ENCODE results near the gene CTSE.

The CTSE gene

DNA sequence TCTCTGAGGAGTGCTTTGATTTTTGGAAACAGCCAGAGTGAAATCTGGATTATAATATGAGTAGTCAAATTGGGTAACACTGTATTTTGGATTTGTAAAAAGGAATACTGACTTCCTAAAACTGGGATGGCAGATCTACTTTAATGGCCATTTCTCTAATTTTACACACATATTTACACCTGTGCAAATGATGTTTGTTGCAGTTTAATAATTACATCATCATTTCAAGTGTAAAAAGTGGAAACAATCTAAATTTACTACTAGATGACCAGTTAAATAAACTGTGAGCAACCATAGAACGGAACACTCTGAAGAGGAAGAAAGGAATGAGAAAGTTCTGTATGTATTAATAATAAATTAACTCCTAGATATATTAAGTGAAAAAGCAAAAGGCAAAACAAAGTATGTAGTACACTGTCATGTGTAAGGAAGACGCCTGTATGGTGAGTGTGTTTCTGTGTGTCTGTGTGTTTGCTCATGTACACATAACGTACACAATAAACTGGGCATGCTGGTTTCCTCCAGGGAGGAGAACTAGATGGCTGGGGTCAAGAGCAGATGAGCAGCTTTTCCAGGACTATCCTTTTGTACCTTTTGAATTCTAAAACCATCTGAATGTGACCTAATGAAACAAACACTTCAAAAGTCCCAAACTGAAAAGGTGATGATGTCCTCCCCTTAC, 26.4 kb upstream of the CTSE start:
- DNase-seq: no peak

DNA sequence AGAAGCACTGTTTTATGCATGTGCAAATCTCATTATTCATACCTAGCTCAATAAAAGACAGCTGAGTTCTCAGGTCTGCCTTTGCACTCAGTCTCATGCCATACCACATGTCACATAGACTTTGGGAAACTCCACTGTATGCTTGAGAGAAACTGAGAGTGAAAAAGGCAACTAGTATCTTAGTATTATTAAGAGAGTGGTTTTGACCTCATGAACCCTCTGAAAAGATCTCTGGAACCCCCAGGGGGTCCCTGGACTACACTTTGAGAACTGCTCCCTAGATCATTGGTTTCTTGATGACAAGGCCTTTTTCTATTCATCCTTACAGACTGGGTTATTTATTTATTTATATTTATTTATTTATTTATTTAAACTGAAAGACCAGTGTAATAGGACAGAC, 25.6 kb upstream of the CTSE start:
- DNase-seq: no peak

DNA sequence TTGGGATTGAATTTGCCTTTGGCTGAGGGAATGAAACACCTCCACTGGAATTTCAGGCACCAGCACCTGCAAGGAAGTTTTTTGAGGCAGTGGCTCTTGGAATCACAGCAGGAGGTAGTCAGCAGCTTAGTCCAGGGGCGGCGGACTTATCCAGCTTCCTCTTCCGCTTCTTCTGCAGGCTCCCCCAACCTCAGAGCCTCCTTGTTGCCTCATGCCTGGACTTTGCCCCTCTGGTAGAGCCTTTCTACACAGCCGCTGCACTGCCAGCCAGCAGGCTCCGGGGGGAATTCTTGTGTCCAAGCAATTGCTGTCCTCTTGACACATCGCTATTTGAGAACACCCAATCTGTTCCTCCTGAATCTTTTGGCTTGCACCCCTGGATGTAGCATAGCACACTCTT, 24.9 kb upstream of the CTSE start:
- no peak for DNase-seq

DNA sequence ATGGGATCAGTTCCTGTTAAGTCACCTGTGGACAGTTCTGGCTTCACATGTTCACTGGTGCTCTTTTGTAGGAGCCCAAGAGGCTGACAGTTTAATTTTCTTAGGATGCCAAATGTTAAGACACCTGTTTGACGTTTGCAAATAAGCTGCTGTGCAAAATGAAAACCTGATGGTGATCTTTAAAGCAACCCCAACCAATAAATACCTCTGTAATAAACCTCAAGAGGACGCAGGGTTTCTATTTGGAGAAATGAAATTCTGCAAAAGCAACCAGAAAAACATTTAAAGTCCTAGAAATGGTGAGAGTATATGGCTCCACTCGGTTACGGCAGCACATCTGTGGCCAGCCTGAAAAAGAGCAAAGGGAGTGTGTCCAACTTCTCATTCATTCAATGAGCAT, 23.6 kb upstream of the CTSE start:
- DNase-seq: no peak

DNA sequence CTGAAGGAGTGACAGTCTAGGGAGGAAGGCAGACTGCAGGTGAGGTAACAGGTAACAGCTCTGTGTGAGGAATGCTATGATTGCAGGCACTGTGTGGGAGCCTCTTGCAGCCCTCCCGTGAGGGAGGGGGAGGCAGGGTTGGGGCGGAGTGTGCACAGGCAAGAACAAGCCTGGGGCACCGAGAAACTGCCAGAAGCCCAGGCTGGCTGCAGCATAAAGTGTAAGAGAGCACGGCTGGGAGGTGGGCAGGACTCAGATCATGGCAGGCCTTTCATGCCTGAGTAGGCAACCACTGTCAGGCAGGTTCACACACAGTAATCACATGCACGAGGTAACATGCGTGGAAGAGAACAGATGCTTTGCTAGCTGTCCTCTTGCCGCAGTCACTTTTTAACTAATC, 17.9 kb upstream of the CTSE start:
- DNase-seq: no peak

DNA sequence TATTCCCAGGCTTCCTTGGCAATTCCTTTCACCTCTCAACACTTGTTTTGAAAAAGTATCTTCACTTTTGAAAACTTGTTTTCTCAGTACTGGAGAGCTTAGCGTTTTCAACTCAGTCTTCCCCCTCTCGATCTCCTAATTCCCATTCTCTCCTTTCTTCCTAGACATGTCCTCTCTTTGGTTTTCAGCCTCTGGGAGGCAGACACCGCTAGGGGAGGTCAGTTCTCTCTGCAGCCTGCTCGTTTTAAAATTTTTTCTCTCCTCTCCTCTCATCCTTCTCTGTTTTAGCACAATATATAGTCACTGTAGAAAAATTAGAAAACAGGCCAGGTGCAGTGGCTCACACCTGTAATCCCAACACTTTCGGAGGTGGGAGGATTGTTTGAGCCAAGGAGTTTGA, 16.6 kb upstream of the CTSE start:
- no peak for DNase-seq

DNA sequence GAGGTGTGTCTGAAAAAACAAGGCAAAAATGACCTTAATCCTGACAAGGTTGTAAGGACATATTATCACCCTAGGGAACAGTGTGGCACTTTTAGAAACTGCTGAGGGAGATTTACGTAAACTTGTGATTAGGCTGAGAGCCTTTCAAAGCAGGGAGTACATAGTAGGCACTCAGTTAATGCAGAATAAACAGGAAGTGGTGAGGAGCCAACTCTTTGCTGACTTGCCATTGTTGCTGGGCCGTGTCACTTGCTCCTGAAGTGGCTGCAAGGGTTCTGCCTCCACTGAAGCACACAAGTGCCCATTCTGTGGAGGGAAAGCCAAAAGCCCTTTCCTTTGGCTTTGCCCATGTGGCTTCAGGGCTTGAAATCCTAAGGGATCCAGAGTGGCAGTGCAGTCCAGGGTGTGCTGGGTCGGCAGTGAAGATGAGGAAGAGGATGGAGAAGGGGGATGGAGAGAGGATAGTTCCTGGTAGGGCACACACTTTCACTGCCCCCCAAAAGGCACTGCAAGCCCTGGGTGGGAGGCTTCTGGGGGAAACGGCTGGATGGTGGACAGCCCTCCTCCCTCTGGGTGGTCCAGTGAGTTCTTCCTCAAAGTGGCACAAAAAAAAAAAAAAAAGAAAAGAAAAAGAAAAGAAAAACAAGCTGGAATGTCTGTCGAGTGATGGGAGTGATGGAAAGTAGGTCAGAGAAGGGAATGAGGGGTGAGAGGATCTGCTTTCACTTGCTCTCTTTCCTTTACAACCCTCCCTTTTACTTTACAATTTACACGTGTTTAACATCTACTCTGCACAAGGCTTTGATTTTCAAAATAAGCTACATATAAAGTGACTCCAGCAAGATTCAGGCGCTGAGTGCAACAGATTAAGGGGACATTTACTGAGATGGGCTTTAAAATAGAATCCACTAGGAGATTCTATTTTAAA, 15.6 kb upstream of the CTSE start:
- no peak for DNase-seq

DNA sequence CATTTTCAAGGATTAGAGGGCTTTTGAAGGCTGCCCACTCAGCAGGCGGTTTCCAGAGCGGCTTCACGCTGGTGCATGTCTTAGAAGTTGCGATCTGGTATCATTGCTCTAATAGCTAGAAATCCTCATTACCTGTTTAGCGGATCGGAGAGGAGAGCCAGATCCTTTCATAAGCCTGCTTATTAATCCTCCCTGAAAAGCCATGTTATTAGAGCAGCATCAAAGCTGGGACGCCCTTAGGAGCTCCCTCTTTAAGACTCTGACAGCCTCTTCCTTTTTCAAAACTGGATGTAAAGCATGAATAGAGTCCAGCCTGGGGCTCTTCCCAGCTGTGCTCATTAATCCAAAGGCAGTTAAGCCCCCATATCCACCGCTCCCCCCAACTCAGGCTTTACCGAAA, 13.9 kb upstream of the CTSE start:
- DNase-seq: no peak

DNA sequence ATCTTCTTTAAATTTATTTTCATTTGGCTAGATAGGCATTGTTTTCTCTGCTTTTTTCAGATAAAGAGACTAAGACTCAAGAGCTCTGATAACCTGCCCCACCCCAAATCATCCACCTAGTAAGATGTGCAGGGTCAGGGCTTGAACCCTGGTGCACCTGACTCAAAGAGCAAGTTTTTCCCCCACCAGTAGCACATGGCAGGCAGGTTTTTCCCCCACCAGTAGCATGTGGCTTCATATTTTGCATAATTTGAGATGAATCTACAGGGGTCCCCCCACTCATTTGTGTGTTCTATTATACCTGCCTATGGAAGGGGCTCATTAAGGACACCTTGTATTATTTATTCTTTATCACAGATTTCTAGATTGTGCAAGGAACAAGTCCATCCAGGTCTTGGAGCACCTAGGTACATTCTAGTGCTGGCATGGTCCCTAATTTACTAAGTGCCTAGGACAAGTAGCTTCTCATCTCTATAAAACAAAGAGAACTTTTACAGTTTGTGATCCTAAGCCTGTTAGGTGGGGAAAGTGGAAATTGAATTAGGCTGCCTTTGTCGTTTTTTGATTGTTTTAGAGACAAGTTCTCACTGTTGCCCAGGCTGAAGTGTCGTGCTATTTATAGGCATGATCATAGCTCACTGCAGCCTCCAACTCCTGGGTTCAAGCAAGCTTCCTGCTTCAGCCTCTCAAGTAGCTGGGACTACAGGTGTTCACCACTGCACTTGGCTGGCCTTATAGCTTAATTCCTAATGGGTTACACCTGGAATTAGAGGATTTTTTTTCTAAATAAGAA, 13.2 kb upstream of the CTSE start:
- no peak for DNase-seq

DNA sequence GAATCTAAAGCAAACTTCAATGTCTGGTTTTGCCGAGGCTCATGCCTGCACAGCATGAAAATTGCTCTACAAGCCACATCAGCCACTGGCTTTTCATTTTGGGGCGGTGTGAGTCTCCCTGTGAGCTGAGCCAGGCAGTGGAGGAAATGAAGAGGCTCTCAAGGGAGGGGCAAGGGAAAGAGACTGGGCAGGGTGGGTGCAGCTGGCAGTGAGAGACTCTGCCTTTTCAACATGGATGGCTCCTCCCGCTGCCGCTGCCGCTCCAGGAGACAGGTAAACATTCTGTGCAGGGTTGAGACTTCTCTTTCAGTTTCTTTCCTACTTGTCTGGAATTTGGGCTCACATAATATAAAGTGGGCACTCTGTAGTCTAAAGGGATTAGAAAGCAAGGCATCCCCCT, 11.3 kb upstream of the CTSE start:
- DNase-seq: no peak

DNA sequence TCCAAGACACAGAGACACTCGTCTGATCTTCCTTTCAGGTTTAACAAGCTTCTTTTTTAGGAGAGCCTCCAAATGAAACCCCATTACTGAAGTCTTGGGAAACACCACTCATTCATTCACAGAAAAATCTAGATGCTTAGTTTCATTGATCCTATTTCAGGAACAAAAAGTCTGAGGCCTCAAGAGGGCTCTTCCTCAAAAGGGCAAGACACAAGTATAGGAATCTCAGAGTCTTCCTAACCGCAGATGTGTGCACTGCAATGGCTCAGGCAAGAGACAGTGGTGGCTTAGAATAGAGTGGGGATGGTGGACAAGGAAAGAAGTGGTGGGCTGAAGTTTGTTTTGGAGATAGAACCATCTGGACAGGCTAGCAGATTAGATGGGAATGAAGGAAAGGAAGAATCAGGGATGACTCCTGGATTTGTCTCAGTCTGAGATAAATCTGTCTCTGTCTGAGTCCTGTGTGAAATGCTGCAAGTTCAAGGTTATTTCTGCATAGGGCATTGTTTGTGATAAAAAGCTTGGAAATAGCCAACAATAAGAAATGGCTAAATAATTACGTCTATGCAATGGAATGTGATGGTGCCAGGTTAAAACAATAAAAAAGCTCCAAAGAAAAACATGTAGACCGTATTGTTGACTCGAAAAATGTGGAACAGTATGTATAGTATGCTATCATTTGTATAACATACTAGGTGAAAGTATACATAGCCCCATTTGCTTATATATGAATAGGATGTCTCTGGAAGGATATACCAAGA, 8.9 kb upstream of the CTSE start:
- no peak for DNase-seq

DNA sequence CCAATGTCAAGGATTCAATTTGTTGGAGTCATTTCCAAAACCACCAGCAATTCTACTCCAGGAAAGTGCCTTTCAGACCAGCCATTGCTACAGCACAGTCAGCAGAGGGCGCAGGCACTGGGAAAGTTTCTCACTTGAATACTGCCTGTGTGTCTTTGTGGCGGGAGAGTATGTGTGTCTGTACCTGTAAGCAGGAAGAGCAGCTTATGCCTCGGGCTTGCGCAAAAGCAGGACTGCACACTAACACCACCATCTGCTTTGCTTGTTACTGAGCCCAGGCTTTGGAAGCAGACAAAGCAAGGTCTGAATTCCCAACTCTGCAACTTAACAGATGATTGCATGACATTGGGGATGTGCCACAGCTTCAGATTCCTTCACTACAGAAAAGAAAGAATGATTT, 7.0 kb upstream of the CTSE start:
- peak; percentile 29 for DNase-seq

DNA sequence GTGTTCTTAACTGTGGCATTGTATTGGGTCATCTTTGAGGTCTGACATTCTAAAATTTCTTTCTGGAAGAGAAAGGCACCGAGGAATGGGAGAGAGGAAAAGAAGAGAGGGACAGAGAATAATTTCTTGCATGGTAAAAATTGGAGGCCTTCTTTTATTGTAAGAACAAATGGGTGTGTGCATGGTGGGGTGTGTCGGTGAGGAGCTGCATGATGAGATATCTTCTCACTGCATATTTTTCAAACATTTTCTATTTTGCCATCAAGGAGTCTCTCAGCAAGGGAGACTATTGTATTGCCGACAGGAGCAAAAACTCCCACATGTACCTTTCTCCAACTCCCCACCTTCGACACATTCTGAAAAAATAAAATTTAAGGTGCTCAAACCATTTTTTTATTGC, 6.5 kb upstream of the CTSE start:
- DNase-seq: no peak

DNA sequence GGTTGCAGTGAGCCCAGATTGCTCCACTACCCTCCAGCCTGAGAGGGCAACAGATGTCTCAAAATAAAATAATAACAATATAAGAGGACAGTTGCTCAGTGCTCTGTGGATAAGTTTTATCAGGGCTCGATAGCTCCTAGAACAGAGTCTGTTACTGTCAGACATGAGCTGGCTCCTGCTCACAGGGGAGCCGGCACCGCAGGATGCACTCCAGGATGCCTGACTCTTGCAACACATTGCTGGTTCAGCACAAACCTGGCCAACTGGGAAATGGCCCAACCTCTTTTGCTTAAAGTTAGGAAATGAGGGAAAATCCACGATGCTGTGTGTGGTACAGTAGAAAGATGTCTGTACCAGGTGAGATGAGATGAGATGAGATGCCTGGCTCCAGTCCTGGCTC, 5.8 kb upstream of the CTSE start:
- no peak for DNase-seq

DNA sequence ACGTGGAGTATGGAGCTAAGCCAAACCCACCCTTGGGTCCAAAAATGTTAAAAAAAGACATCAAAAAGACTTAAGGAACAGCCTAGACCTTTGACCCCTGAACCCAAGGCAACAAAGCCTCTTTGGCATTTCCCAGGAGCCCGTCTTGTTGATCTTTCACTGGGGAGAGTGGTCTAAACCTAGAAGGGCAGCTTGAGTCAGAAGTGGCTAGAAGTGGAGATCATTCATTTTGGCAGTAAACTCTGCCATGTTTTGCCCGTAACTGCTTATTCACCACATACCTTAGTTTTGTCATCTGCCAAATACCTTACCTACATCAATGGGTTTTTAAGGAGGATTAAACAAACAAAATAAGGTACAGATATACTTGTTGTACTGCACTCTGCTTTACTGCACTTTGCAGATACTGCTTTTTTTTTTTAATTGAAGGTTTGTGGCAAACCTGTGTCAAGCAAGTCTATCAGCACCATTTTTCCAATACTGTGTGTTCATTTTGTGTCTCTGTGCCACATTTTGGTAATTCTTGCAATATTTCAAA, 1.7 kb upstream of the CTSE start:
- DNase-seq: no peak

DNA sequence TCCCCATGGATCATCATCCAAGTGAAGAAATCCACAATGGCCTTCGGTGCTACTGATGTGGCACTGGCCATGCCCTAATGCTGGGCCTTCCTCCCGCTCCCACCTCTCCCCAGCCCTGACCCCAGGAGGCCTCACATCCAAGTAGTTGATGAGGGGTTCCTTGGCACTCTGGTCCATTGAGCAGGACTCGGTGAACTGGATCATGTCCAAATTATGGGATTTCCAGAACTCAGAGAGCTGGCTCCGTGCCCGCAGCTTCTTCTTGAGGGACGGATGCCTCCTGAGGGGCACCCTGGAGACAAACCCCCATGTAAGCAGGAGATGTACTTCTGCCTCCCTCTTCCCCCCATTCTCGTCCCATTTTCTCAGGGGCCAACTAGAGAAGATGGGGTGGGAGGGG, 929 bp downstream of the CTSE start:
- DNase-seq: no peak

DNA sequence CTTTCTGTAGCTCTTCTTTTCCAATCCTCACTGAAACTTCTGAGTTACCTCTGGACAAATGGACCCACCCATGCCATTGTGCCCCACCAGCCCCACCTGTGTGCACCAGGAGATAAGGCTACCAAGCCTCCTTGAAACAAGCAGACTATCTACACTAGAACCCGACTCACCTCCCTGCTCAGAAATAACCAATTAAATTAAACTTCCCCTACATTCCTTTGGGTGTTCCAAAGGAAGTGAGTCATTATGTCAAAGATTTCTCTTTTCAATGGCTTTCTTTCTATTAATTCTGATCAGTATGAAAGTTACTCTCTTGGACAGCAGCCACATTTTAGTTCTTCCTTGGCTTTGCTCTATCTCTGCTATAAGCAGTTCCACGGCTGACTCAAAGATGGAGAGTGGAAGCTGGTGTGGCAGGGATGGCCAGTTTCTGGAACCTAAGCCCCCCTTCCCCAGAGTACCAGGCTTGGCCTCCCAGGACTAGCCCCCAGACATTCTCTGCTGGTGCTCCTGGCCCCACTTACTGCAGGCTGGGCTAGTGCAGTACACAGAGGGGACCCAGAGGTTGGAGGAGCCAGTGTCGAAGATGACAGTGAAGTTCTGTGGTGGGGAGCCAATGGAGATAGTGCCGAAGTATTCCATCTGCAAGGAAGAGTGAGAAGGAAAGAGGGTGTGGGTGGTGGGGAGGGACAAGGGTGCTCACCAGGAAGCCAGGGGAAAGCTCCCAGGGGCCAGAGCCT, 1.9 kb downstream of the CTSE start:
- DNase-seq: no peak

DNA sequence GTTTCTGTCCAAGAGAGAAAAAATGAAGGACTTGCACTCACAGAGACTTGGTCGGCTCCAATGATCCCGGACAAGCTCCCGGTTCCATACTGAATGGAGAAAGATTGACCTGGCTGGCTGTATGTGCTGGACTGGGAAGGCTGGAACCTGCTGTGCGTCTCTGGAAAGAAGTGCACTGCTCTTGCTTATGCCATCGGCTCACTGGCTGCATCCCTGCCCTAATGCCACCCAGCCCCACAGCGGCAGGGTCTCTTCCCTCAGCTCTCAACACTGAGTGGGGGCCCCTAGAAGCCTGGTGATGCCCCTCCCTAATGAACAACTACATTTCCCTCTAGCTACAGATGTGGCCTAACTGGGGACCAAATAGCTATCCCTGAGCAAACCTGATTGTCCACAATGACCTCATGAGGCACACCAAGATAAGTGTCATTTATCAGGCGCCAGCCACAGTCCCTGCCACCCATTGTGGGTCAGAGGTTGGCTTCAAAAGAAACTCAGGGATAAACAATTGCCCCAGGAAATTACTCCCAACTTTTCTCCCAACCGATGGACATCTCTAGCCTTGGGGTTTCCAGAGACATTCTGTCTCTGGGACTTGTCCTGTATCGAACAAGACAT, 2.6 kb downstream of the CTSE start:
- DNase-seq: no peak

DNA sequence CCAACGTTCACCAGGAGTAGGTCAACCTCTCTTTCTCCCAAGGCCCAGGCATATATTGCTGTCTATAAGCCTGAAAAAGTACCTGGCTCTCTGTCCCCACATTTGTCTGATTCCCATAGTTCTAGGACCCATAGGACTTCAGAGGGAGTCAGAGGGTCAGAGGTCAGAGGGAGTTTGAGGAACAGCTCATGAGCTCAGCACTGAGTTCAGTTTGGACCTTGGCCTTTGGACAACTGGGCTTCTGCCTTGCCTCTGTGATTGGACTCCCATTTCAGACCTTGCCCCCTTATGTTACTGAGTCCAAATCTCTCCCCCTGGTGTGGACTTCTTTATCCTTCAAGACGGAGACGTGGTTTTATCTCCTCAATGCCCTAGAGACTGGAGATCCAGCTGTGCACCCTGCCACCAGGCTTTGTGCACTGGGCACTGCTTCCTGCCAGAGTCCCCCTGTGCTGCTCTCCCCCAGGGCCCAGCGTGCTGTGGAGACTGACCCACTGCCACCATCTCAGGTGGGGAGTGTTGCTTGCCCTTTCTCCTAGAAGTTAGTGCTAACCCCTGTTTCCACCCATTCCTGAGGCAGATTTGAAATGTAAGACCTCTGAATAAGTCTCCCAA, 3.2 kb downstream of the CTSE start:
- DNase-seq: no peak

DNA sequence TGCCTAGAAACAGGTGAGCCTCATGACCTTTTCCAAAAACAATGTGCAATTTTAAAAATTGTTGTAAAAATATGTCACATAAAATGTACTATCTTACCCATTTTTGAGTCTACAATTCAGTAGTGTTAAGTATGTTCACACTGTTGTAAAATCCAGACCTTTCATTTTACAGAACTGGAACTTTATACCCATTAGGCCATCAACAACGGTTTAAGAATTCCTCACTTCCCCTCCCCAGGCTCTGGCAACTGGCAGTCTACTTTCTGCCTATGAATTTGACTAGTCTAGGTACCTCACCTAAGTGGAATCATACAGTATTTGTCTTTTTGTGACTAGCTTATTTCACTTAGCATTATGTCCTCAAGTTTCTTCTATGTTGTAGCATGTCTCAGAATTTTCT, 8.6 kb downstream of the CTSE start:
- no peak for DNase-seq

DNA sequence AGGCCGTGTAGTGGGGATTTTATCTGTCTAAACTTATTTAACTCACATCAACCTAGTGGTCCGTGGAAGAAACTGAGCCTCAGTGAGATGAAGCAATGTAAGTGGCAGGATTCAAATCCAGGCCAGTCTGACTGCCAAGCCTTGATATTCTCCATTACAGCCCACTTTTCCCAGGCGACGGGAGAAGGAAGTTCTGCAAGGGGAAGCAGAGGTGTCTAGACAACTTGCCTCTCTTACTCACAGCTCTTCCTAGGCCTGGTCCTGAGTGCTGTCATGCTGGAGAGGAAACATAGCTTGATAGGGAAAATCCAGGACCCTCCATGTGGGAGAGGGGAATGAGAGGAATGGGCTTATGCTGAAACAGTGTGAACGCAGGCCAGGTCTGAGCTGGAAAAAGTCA, 9.1 kb downstream of the CTSE start:
- no peak for DNase-seq

Data from NCI-H446 treated with DMSO at 0.1 percent for 48 hours (cell line).